GM10847 (cell line): ENCODE measurements around the gene KCNK17.

Source experiments
- POLR2A ChIP-seq: IDR thresholded peaks from 2 replicates; pipeline ENCODE4 v1.6.1; 2011; ENCODE audit not compliant: insufficient read length; ENCODE audit errors: extremely low read depth

Gene KCNK17

DNA sequence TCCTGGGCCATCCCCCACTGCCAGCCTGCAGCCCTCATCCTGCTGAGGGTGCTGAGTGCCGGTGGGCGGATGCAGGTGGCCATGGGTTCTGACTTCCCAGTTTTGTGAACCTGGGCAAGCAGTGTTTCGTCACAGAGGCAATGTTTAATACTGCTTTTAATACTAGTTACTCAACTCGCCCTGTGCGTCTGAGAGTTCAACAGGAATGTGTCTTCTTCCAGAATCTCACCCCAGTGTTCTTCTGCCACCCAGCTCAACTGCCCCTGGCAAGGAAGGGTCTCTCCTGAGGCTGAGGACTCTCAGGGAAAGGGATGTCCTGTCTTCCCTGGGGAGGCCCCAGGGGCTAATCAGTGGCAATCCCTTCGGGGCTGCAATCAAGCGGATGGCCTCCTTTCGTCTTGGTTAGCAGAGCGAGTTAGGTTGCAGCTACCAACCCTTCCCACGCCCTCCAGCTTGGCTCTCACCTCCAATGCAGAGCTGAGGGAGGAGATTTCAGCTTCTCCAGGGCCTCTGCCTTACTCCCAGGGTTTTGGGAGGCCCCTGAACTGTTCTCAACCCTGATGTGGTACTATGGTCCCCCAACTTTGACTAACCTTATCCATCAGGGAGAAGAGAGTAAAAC is 6.3 kb upstream of the KCNK17 start:
- TF ChIP-seq POLR2A = no peak

DNA sequence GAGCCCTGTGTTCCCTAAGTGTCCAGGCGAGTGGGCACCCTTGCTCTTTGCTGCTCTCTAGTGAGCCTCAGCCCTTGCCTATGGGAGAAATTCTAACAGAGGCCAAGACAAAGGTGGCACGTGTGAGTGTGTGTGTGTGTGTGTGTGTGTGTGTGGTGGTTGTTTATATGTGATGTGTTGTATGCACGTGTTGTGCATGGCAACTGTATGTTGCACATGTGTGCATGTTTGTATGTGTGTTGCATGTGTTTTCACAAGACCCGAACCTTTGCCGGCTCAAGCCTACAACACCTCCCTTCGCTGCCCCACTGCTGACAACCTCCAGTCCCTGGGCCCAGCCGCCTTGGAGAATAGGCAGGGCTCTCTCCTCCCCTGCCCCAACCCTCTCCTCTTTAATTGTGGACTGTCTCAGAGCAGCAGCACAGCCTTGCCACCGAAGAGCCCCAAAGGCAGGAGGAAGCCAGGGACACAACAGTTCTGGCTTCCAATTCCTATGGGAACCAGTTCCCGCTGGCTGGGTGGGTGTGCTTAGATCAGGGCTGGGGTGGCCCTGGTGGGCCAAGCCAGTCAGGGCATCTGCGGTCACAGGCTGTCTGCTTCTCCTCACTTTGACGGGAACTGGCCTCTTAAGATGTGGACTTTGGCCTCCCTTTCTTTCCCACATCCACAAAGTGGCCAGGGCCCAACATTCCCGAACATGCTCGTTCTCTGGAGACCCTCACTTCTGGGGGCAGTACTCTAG is 5.6 kb upstream of the KCNK17 start:
- no peak for TF ChIP-seq POLR2A

DNA sequence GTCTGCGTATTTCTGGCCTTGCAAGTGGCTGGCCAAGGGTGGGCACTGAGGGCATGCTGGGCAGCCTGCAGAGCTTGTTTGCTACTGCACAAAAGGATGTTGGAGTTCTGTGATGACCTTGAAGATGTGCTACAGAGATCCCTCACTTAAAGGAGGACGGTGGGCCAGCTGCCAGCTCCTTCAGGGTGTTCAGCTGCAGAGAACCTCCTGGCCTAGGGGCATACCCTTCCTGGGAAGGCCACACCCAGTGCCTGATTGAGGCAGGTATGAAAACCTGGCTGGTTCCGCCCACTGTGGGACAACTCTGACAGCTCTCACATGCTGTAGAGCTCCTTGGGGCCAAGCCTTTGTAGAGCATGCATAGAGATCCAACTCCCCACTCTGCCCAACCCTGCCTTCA is 3.0 kb upstream of the KCNK17 start:
- TF ChIP-seq POLR2A = no peak

DNA sequence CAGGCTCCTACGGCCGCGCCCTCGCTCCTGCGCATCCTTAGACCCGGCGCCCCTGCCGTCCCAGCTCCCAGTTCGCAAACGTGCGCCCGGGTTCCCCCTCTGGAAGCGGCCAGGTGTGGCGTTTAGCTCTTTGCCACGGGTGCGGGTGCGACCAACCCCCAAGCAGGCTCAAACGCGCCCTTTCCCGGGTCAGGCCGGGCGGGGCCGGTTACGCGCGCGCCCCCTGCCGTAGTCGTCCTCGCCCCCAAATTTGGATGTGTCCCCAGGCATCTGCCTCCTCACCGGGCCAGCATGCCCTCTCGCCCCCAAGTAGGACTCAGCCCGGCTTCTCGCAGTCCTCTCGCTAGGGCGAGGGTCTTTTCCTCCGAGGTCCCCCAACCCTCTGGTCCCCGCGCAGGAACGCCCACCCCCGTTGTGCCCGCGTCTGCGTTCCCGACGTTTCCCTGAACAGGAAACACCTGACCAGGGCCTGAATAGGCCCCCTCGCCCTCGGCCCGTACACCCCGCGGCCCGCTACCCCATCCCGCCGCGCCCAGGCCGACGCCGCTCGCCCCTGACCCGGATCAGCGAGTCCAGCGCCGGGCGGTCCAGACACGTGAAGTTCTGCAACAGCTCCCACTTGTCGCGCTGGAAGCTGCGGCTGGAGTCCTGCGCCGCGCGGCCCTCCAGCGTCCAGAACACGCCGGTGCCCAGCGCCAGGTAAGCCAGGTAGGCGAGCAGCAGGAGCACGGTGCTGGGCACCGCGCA is 520 bp downstream of the KCNK17 start:
- no peak for TF ChIP-seq POLR2A

DNA sequence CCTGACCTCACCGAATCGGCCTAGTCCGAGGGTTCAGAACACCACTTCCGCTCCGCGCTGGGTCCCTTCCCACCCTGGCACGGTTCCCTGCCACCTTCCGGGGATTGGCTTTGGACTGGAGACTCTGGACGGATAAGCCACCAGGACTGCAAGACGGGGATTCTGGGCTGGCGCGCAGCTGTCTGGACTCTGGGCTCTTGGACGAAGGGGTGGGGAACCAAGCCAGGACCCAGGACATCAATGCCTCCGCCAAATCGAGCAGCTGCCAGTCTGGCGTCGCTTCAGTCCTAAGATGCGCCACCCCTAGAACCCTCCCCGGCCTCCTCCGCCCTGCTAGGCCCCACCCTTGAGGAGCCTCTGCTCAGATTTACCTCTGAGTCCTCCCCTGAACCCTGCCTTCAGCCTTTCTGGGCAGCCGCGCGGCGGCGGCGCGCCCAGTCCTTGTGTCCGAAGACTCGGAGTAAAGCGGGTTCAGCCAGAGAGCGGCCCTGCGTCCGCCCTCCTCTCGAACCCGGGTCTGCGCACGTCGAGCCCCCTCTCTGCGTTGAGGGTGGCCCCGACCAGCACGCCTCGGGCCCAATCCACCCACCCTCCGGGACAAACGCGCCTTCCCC is 1.2 kb downstream of the KCNK17 start:
- no peak for TF ChIP-seq POLR2A

DNA sequence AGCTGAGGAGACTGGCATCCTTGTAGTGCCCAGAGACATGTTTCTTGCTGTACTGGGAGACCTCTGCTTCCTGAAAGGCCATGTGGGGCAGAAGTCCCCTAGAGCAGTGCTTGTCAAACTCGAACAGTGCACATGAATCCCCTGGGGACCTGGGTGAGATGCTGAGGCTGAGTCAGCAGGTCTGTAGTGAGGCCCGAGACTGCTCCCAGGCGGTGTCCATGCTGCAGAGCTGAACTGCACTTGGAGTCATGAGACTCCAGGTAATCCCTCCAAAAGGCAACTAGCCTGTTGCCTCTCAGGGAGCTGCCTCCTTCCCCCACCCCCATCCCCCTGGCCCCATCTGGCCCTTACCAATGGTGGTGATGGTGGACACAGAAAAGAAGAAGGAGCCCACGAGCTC is 3.7 kb downstream of the KCNK17 start:
- no peak for TF ChIP-seq POLR2A

DNA sequence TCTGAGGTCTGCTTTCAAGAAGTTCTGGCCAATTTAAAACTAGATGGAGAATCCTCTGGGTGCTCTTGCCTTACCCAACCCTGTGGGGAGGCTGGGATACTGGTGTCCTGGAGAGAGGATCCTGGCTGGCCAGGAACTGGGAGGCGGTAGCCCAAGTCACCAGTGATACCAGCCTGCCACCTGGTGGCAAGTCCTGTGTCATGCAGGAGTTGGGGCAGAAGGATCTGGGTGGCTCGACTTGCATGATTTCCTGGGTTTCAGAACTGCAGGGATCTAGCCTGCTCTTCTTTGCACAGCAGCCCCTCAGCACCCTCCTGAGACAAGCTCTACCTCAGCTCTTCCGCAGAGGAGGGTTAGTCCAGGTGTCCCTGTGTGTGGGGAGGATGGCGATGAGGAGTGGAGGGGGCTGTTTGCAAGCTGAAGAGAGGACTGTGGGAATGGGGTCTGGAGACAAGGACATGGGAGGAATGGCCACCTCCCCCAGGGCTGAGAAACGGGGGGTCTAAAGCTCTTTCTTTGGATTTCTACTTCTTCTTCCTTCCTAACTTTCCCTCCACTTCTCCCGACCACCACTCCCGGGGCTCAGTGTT is 4.2 kb downstream of the KCNK17 start:
- TF ChIP-seq POLR2A = no peak

DNA sequence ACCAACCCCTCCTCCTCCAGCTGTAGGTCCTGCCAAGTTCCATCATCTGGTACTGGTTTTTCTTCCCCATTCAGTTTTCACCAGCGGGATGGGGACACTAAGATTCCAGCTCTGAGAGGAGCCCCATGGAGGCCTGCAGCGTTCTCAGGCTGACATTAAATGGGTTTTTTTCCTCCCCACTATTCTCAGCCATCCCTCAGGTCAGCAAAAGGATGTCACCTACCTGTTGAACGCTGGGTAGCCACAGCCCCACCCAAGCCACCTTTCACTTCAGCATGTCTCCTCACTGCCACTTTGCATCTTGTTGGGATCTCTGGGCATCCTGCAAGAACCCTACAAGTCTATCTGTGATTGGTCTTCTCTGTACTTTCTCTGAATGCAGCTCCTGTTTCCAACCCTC is 6.8 kb downstream of the KCNK17 start:
- no peak for TF ChIP-seq POLR2A

DNA sequence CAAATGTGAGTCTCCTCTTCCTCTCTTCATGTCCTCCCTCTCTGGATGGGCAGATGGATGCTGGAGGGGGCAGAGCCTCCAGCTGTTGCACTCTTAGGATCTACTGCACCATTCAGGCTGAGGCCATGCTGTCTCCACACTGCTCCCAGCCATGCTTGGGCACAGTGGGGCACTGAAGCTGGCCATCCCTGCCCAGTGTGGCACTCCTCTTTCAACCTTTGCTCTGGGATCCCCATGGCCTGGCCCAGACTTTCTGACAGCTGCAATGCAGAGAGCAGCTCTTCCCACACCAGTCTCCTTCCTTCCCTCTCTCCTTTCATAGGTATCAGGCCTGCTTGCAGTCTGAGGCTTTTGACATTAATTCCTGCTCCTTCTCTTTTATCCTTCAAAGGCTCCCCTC is 9.3 kb downstream of the KCNK17 start:
- no peak for TF ChIP-seq POLR2A

DNA sequence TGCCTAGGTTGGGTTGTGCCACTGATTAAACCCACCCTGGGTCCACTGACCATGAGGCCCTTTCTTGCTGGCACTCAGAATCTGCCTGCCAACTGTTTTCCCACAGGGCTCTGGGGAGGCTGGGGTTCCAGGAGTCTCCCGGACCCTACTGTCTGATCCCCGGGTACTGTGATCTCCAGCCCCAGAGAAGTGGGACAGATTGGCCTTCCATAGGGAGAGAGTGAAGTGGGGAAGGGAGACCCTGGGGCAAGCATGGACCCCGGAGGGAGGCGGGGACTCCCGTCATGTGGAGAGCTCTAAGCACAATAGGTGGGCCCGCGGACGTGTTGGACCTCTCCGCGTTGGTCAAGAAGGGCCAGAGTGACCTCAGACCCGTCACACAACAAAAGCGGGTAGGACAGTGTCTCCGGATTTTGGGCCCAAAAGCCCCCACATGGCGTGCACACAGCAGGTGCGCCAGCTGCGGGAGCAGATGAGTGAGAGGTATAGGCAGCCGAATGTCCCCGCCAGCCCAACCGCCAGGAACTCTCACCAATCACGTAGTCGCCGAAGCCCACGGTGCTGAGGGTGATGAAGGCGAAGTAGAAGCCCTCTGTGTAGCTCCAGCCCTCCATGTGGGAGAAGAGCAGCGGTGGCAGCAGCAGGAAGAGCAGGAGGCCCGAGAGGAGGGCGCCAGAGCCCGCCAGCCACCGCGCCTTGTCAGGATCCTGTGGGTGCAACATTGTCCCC is 10.6 kb downstream of the KCNK17 start:
- TF ChIP-seq POLR2A = no peak

DNA sequence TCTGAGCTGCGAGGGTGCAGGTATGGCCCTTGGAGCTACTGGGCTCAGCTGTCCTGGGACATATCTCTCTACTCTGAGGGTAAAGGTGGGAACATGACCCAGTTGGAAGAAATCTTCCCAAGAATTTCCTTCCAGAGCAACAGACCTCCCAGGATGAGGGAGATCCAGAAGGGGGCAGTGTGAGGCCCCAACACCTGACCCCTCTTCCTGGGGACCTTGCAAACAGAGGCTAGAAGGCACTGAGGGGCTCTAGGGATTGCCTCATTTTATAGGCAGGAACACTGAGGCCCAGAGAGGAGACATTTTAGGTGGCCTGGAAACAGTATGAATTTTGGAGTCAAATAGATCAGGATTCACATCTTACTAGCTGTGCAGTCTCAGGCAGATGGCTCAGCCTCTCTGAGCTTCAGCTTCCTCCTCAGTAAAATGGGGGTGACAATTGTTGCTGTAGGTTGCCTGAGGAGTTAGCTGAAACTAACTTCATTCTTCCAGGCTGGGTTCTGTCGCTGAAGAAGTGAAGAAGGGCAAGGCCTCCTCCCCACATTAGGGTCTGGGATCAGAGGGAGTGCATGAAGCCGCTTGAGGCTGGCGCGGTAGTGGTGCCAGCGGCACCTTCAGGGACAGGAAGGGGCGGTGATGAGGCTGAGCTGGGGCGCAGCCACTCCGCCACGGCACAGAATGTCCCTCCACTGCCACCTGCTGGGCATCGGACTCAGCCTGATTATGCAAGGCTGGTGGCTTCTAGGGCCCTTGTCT is 11.4 kb downstream of the KCNK17 start:
- no peak for TF ChIP-seq POLR2A

DNA sequence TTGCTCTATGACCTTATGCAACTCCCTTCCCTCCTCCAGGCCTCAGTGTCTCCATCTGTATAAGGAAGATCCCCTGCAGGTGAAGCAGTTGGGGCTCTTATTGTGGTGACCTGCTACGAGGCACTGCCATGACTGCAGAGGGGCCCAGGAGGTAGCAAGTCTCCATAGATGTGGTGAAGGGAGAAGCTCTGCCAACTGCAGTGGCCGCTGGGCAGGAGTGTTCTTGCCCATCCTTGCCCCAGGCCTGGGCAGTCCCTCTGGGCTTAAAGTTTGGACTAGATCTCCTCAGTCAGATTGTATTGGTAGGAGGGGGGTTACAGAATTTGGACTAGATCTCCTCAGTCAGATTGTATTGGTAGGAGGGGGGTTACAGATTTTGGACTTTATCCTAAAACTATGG is 12.2 kb downstream of the KCNK17 start:
- TF ChIP-seq POLR2A = no peak

DNA sequence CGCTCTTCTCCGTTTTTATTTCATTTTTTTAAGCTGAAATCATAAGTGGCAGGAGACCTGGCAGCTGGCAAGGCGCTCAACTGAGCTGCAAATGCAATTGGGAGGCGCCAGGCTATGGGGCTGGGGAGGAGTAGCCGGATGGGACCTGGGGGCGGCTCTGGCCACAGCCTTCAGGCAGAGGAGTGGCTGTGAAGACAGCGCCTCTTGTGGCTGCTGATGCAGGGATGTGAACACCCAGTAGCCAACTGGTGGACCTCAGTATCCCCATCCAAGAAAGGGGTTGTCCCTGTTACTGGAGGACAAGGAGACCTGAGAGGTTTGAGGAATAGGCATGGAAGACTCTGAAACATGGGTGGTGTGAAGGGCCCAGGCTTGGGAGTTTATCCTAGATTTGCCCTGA is 12.6 kb downstream of the KCNK17 start:
- no peak for TF ChIP-seq POLR2A

DNA sequence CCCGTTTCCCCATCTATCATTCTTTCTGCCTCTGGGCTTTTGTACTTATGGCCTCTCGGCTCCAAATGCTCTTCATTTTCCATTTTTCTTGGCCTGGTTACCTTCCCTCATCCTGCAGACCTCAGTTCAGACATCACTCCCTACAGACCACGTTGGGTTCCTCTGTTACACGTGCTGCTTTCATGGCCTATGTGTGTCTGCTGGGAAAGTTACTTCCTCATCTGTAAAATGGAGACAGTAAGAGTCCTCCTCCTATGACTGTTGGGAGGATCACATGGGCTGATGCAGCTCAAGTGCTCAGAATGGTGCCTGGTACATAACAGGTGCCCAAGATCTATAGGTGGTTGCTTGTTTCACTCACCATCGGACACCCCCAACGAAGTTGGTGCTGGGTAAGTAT is 13.5 kb downstream of the KCNK17 start:
- TF ChIP-seq POLR2A = no peak
